Natural killer cell (primary cell): Measurements from ENCODE around the gene KPTN. TPM values are rescaled to one million over a fixed set of nuclear protein-coding genes. Genes with fewer than 3 reads are reported as not detected.

ENCODE experiments used
- ATAC-seq, 3 donors: fragments of 150-1000 bp in 2 of 3; fragments of 200-7000 bp in 1 of 3; cut with Tn5 transposase; 1 replicate in 1 of 3; 2 replicates in 2 of 3; pipeline ENCODE4 v1.10.0; 2021; ENCODE audit warnings: mild to moderate bottlenecking in 2 of 3, moderate library complexity in 2 of 3
- DNase-seq, 2 donors: peaks; one replicate each; pipeline versions ENCODE4 v3.0.0 to v3.0.0-alpha.2; 2013 to 2021; ENCODE audit warnings: mixed read lengths in 1 of 2
- H3K27ac ChIP-seq: one replicate; pipeline ENCODE4 v1.5.1; 2013; ENCODE audit warnings: mild to moderate bottlenecking, low read length
- H3K27me3 ChIP-seq: one replicate; pipeline ENCODE4 v1.6.1; 2013; ENCODE audit warnings: low read length; ENCODE audit not compliant: control insufficient read depth, insufficient read depth
- H3K36me3 ChIP-seq: one replicate; pipeline ENCODE4 v1.6.1; 2013; ENCODE audit warnings: low read length; ENCODE audit not compliant: control insufficient read depth, insufficient read depth
- H3K4me1 ChIP-seq: one replicate; pipeline ENCODE4 v1.6.1; 2013; ENCODE audit warnings: low read length; ENCODE audit not compliant: control insufficient read depth, insufficient read depth
- H3K4me3 ChIP-seq: one replicate; pipeline ENCODE4 v1.5.1; 2013; ENCODE audit warnings: low read length
- H3K9me3 ChIP-seq: one replicate; pipeline ENCODE4 v1.6.1; 2013; ENCODE audit warnings: low read length; ENCODE audit not compliant: control insufficient read depth, insufficient read depth
- H3K27ac Mint-ChIP-seq, 2 donors: one replicate each; pipeline ENCODE4 v1.8.0; 2022; ENCODE audit warnings: mild to moderate bottlenecking in 2 of 2, mixed read lengths in 2 of 2, moderate library complexity in 1 of 2
- H3K27me3 Mint-ChIP-seq, 2 donors: one replicate each; pipeline ENCODE4 v1.8.0; 2022; ENCODE audit warnings: low read depth in 2 of 2, mixed read lengths in 2 of 2
- H3K36me3 Mint-ChIP-seq: one replicate; pipeline ENCODE4 v1.8.0; 2022; ENCODE audit warnings: mixed read lengths
- H3K4me1 Mint-ChIP-seq, 2 donors: one replicate each; pipeline ENCODE4 v1.8.0; 2022; ENCODE audit warnings: mixed read lengths in 2 of 2
- H3K4me3 Mint-ChIP-seq: one replicate; pipeline ENCODE4 v1.8.0; 2022; ENCODE audit warnings: mild to moderate bottlenecking, moderate library complexity, mixed read lengths
- H3K9me3 Mint-ChIP-seq, 2 donors: one replicate each; pipeline ENCODE4 v1.8.0; 2022; ENCODE audit warnings: mixed read lengths in 2 of 2
- WGBS: methylation state at CpG from one replicate; pipeline ENCODE4 v1.1.7; 2013; ENCODE audit warnings: missing lambda C conversion rate; ENCODE audit not compliant: insufficient coverage; 5-methylcytosine and 5-hydroxymethylcytosine counted together
- intact Hi-C: fragments of 100-400 bp; cut with micrococcal nuclease; formaldehyde crosslinking; loops from one replicate; pipeline ENCODE4 v1.14.2; 2022
- total RNA-seq, 4 donors: library from RNA; stranded (reverse); fragments of 120-200 nt in 1 of 4; gene quantifications; one replicate each; pipeline versions ENCODE4 v1.2.3 to v1.2.4, GENCODE V29; 2013 to 2022
- TF ChIP-seq, protein P1 (sequence below): fragments of 200-600 bp; IDR thresholded peaks from one replicate; pipeline ENCODE4 v1.8.0; 2022; ENCODE audit warnings: antibody characterized with exemption

The KPTN gene
- total RNA-seq, 3 donors from 2014 or later (not counting 1 experiment from before 2014, with no cell fraction given): 3.0 to 4.2 (median 3.6) TPM

DNA sequence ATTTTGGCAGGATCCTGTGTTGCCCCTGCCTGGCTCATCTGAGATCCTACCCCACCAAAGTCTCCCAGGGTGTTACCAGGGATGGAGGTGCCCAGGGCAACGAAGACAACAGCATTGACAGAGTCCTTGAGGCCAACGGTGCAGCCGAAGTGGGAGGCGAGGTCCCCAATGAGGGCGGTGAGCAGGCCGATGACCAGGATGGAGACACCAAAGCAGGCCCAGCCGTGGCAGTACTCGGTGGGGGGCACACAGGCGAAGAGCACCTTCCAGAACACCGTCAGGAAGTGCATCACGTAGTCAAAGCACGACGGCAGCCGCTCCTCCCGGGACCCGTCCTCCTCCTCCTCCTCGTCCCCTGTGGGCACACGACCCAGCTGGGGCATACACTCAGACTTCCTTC is 51.9 kb downstream of the KPTN start:
- TF ChIP-seq, protein P1, sequence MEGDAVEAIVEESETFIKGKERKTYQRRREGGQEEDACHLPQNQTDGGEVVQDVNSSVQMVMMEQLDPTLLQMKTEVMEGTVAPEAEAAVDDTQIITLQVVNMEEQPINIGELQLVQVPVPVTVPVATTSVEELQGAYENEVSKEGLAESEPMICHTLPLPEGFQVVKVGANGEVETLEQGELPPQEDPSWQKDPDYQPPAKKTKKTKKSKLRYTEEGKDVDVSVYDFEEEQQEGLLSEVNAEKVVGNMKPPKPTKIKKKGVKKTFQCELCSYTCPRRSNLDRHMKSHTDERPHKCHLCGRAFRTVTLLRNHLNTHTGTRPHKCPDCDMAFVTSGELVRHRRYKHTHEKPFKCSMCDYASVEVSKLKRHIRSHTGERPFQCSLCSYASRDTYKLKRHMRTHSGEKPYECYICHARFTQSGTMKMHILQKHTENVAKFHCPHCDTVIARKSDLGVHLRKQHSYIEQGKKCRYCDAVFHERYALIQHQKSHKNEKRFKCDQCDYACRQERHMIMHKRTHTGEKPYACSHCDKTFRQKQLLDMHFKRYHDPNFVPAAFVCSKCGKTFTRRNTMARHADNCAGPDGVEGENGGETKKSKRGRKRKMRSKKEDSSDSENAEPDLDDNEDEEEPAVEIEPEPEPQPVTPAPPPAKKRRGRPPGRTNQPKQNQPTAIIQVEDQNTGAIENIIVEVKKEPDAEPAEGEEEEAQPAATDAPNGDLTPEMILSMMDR: no peak
- Mint-ChIP-seq H3K27me3 (peaks cover 36 to 43% of the 10 kb centered on the region in 2 donors), H3K9me3 (no peaks in the 10 kb centered on the region), H3K4me3 (peak overlapping the region; percentile 40), H3K27ac (no peak overlapping the region), H3K4me1 (peaks cover 13 to 16% of the 10 kb centered on the region in 2 donors), H3K36me3 (no peaks in the 10 kb centered on the region)
- H3K4me1 ChIP-seq: peaks cover 29% of the 10 kb centered on the region
- intact Hi-C loops: no loop called here
- WGBS: 53% methylated on average over 18 of the region's 18 CpGs
- DNase-seq (no peak), ATAC-seq (no peak)
- no peaks in the 10 kb centered on the region for H3K36me3 ChIP-seq
- H3K9me3 ChIP-seq: no peaks in the 10 kb centered on the region
- no peak overlapping the region for H3K27ac ChIP-seq
- peaks cover 26% of the 10 kb centered on the region for H3K27me3 ChIP-seq
- no peak overlapping the region for H3K4me3 ChIP-seq

DNA sequence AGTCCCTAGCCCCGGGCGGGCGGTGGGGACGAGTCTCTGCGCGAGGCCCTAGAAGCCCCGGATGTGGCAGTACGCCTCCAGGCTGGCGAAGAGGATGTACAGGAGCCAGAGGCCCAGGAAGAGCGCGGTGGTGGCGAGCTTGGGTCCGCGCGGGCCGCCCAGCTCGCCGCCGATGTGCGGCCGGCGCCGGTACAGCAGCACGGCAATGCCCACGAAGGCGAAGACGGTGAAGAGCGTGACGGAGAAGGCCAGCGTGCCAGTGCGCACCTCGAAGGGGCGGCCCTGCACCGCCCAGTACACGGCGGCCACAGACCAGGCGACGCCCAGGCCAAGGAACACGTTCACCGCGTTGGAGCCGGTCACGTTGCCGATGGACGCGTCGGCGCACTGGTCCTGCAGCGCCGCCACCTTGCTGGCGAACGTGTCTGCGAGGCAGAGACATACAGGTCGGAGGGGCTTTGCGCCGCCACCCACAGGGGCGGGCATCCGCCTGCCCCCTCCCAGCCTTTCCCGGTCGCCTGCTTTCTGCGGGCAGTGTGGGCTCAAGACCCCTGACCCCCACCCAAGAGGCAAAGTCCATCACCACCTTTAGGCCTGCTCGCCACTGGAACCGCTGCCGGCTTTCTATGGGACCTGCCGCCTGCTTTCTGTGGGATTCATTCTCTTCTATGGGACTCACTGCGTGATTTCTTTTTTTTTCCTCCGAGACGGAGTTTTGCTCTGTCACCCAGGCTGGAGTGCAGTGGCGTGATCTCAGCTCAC is 53.8 kb downstream of the KPTN start:
- Histone ChIP-seq H3K4me1 (peaks cover 25% of the 10 kb centered on the region), H3K4me3 (no peak overlapping the region), H3K9me3 (no peaks in the 10 kb centered on the region), H3K36me3 (no peaks in the 10 kb centered on the region), H3K27me3 (peaks cover 26% of the 10 kb centered on the region), H3K27ac (no peak overlapping the region)
- ATAC-seq: peak; percentile 40 to 54 (median 46)
- H3K27ac Mint-ChIP-seq: no peak overlapping the region
- peak overlapping the region; percentile 58 for H3K4me3 Mint-ChIP-seq
- no peaks in the 10 kb centered on the region for H3K36me3 Mint-ChIP-seq
- TF ChIP-seq, protein P1: no peak
- 7% methylated on average over 69 of the region's 69 CpGs for WGBS
- intact Hi-C loops: no loop called here
- H3K4me1 Mint-ChIP-seq: peaks cover 5 to 9% of the 10 kb centered on the region in 2 donors
- peak in 1 of 2 donors; percentile 61 for DNase-seq
- peaks cover 27 to 28% of the 10 kb centered on the region in 2 donors for H3K27me3 Mint-ChIP-seq
- no peaks in the 10 kb centered on the region for H3K9me3 Mint-ChIP-seq

DNA sequence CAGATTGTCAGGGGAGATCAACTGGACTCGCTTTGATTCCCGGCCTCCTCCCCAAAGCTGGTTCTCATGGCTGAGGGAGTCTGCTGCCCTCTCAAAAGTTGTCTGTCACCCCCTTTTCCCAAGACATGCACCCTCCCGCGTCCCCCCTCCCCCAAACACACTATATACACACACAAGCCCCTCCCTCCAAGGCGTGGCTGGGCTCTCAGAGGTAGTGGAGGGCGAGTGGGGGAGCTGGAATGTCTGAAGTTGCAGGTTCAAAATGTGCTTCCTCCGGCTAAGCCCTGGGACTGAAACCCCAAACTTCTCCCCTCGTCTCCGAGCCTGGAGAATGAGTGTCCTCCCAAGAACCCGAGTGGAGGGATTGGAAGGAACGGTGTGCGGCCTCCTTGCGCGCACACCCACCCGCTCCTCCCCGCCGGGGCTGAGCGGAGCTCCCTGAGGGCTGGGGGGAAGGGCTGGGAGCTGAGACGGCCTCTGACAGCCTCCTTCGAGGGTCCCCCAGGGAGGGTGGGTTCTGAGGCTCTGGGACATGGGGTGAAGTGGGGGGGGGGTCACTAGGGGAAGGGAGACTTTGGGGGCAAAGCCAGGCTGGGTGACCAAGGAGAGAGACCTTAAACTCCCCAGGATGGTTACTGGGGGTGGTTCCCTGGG is 54.8 kb downstream of the KPTN start:
- no peak for DNase-seq
- 30% methylated on average over 16 of the region's 20 CpGs for WGBS

More for the DNA sequence above, 54.8 kb downstream of the KPTN start:
- intact Hi-C loops: no loop called here
- Histone ChIP-seq H3K4me3 (no peak overlapping the region), H3K9me3 (no peaks in the 10 kb centered on the region), H3K36me3 (no peaks in the 10 kb centered on the region), H3K4me1 (peaks cover 25% of the 10 kb centered on the region), H3K27me3 (peaks cover 28% of the 10 kb centered on the region), H3K27ac (no peak overlapping the region)
- Mint-ChIP-seq H3K4me1 (peaks cover 5 to 9% of the 10 kb centered on the region in 2 donors), H3K9me3 (no peaks in the 10 kb centered on the region), H3K27me3 (peaks cover 29 to 32% of the 10 kb centered on the region in 2 donors), H3K4me3 (no peak overlapping the region), H3K36me3 (no peaks in the 10 kb centered on the region), H3K27ac (no peak overlapping the region)
- TF ChIP-seq, protein P1: no peak
- ATAC-seq: no peak
